Measurements from ENCODE around the gene C3orf49.

Gene C3orf49

DNA sequence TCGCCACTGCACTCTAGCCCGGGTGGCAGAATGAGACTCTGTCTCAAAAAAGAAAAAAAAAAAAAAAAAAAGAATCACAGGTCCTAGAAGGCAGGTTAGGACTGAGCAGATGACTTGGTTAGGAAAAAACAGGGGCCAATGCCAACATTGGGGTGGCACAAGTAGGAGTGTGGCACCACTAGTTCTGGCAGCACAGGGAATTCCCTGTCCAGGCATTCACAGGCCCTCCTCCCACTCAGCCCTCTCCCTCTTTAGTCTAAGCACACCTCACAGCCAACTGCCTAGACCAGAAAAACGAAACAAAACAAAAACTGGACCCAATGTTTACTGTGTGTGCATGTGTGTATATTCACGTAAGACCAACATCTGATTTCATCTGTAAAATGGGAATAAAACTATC lies 34.0 kb downstream of the C3orf49 start:
- no peak for DNase-seq

- no peak for DNase-seq
Observed at GRCh38 chr3:63855333-63855940, 36.3 kb downstream of the C3orf49 start.

GRCh38 chr3:63857311-63857710 lies 38.2 kb downstream of the C3orf49 start:
- no peak for DNase-seq

DNA sequence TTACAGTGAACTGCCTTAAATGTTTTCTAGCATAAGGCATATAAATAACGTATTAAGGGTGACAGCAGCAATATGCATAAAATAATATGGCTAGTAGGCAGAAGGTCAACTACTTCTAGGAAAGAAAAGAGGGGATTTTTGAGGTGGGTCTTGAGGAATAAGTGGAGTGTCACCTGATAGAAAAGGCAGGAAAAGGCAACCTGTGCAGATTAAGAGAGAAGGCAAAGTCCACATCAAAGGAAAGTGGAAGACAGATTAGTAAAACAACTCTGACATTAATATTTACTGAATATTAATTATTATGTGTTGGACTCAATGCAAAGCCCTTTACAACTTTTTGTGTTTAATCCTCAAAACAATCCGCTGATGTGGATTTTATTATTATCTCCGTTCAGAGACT lies 41.7 kb downstream of the C3orf49 start:
- DNase-seq: no peak

GRCh38 chr3:63861306-63861705 lies 42.2 kb downstream of the C3orf49 start:
- DNase-seq: no peak

DNA sequence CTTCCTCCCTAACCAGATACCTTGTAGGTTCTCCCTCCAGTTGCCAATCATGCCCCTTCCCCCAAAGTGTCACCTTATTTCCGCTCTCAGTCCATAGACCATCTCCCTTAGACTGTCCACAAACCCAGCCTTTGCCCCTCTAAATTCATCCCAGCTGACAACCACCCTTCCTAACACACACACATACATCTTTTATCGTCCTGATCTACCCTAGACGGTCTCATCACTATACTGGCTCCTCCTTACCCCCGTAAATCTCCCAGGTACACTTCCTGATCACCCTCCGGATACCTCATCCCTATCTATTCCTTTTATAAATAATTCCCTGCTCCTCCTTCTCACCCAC lies 43.7 kb downstream of the C3orf49 start:
- DNase-seq: no peak

GRCh38 chr3:63863150-63864007 lies 44.3 kb downstream of the C3orf49 start, which contains the start of the genes ATXN7 and THOC7:
Gene ATXN7, plus strand, starts transcription at chr3:63863867. Its CDS starts 48,732 bp downstream, at chr3:63912599.
Gene THOC7, minus strand, starts transcription at chr3:63863805. Its CDS starts 15 bp downstream, at chr3:63863790.
- peak; percentile 66 for DNase-seq

DNA sequence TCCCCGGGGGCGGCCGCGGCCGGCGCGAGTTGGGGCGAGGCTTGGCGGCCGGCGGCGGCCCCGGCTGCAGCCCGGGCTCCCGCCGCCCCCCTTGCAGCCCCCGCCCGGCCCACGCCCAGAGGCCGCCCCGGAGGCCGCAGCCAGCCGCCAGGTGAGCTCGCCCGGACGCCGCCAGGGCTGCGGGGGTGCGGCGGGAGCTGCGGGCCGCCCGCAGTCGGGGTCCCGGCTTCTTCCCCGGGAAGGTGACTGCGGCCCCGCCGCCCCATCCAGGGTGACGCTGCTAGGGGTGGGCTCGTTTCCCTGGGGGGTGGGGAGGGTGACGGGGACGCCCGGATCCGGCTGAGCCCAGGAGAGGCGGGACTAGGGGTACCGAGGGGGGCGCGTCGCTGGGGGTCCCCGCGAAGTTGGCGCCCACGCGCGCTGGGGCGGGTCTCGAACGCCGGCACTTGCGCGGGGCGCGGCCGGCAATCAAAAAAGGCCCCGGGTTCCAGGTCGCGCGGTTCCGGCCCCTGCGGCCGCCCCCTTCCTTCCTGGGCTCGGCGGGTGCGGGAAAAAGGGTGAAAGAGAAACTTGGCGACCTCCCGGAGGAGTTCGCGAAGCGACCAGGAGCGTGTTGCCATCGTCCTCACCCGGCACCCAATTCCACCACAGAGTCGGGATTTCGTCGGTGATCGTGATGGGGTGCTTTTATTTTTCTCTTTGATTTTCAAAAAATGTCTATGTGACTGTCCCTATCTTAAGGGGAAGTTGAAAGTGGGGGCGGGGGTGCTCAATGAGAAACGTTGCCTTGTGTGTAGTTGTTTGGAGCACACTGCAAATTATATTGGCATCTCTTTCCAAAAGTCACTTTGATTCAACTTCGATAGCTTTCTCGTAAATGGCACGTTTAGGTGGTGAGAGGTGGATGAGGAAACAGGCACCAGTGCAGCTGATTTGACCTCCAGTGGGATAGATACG lies 45.2 kb downstream of the C3orf49 start:
- peak; percentile 38 for DNase-seq

DNA sequence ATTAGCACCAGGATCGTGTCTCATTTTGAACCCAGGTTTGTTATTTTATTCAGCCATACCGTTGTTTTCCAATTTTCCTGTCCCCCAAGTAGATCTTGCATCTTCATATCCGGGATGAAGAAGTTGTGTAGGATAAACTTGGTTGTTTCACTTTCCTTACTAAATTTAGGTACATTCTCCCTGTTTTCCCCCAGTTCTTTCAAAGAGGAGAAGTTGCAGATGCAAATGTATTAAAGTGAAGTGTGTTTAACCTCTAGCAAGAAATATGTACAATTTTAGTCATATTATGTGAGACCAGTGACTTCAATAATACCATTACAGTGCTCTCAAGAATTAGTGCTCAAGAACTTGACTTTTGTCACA lies 45.8 kb downstream of the C3orf49 start:
- DNase-seq: no peak

DNA sequence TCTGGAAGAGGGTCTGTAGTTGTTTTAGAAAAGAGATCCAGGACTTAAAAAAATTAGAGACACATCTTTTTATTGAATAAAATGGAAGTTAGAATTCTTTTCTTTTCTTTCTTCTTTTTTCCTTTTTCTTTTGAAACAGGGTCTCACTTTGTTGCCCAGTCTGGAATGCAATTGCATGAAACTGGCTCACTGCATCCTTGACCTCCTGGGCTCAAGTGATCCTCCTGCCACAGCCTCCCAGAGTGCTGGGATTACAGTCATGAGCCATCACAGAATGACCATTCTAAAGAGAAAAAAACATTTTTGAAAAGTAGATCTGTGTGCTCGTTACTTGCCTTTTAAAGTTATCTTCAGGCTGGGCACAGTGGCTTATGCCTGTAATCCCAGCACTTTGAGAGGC lies 48.1 kb downstream of the C3orf49 start:
- no peak for DNase-seq

- DNase-seq: no peak
Observed at GRCh38 chr3:63869940-63870614, 51.0 kb downstream of the C3orf49 start.

- no peak for DNase-seq
Observed at GRCh38 chr3:63870615-63871005, 51.5 kb downstream of the C3orf49 start.

- no peak for DNase-seq
Observed at GRCh38 chr3:63872135-63872924, 53.2 kb downstream of the C3orf49 start.

- no peak for DNase-seq
Observed at GRCh38 chr3:63874769-63875168, 55.7 kb downstream of the C3orf49 start.

DNA sequence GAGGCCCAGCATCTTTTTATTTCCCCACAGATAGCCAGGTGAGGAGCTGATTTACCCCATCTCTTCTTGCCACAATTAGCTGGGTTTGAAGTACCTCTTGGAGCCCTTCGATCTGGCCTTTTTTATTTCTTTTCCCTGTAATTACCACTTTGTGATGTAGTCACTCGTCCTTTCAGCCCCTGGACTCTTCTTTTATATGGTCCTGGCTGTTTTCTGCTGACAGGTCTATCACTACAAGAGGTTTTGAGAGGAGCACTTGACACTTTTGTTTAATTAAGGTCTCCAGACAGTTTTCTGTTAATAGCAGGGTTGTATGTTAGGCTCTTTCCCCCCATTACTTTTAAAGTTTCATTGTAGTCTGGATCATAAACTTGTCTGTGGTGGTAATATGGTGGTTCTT lies 56.4 kb downstream of the C3orf49 start:
- DNase-seq: no peak

DNA sequence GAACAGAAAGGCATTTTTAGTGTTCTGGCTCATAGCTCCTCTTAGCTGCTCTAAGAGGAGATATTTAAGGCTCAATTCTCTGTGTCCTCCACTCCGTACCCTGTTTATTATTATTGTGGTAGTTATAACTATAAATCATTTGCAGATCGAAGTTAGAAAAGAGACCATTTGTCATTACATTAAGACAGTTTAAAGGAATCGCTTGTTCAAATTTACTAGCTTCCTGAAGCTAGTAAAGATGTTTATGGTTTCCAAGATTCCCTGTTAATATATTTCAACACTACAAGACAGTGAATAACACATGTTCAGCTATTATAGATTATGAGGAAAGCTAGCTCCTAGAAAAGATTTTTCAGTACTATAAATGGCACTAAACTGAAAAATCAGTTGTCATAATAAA lies 57.2 kb downstream of the C3orf49 start:
- DNase-seq: no peak

DNA sequence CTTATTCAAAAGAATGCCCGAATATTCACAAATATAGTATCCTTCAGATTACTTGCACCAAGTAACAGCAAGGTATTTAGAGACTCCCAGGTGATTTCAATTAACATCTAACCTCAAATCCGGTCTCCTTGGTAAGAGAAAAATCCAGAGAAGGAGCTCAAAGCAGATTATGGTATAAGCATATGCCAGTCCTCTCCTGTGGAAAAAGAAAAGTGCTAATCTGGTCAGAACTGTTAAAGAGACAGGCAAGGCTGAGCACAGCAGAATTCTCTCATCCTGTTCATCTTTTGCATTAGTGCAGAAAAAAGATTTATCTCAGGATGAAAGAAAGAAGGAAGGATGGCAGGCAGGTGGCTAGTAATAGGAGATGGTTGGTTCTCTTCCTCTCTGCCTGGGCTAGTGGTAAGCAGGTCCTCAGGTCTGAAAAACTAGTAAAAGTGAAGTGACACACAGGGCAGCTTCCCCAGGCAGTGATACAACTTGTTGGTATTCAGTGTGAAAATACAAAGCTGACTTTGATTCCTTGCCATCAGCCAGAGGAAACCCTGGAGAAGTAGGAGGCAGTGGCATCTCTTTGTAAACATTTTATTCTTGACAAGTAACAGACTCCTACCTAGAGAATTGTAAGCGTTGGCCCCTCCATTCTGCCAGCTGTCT lies 58.8 kb downstream of the C3orf49 start:
- no peak for DNase-seq

- DNase-seq: no peak
Observed at GRCh38 chr3:63878394-63879060, 59.4 kb downstream of the C3orf49 start.

- DNase-seq: no peak
Observed at GRCh38 chr3:63880653-63881052, 61.6 kb downstream of the C3orf49 start.

- DNase-seq: no peak
Observed at GRCh38 chr3:63886858-63887257, 67.8 kb downstream of the C3orf49 start.

DNA sequence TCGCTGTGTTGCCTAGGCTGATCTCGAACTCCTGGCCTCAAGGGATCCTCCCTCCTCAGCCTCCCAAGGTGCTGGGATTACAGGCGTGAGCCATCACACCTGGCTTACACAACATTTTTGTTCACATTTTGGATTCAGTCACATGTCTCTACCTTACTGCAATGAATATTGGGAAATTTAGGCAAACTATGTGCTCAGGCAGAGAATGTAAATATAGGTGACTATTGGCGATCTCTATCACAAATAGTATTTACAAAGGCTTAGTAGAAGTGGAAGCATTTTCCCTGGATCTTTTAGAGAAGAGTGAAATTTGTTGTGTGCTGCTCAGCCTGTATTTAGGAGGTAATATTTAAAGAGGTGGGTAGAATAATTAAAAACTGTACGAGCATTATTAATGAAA lies 72.4 kb downstream of the C3orf49 start:
- no peak for DNase-seq

All from T-helper 9 cell (primary cell).